ENCODE measurements around the gene BORA. TPM values are rescaled to one million over a fixed set of nuclear protein-coding genes. Genes with fewer than 3 reads are reported as not detected.

BORA gene
- total and polyA plus RNA-seq, 2 experiments from 2014 or later = 3.8 to 4.9 TPM

- H3K36me3 ChIP-seq (replicated peaks; ENCODE audit: insufficient read depth, low read depth) = peaks cover 3% of the 10 kb centered on the region
- H3K9me3 ChIP-seq (ENCODE audit: low read depth) = no peaks in the 10 kb centered on the region
- WGBS (ENCODE audit: low lambda C conversion rate, missing lambda C conversion rate) = 85% methylated on average over 3 of the region's 3 CpGs
- H3K27me3 ChIP-seq = no peaks in the 10 kb centered on the region
- no peak for DNase-seq (ENCODE audit: low spot score)
- no peak overlapping the region for H2AFZ ChIP-seq
- TF ChIP-seq EZH2phosphoT487 (IDR thresholded peaks at IDR 0.05; ENCODE audit: low read depth, severe bottlenecking, unreplicated experiment) (no peak), EZH2 (IDR thresholded peaks at IDR 0.05; ENCODE audit: borderline replicate concordance) (no peak), CTCF (IDR thresholded peaks at IDR 0.05; ENCODE audit: poor library complexity) (no peak)
- peaks cover 4% of the 10 kb centered on the region for H3K79me2 ChIP-seq
- H4K20me1 ChIP-seq (ENCODE audit: insufficient read depth, poor library complexity, severe bottlenecking) = no peaks in the 10 kb centered on the region
- no peaks in the 10 kb centered on the region for H3K9me2 ChIP-seq (replicated peaks; ENCODE audit: insufficient read depth)
- no peaks in the 10 kb centered on the region for H3K4me1 ChIP-seq (ENCODE audit: insufficient read depth)
- H3K4me3 ChIP-seq = no peak overlapping the region
- no peak overlapping the region for H3K27ac ChIP-seq
- no peak overlapping the region for H3K4me2 ChIP-seq
Observed at GRCh38 chr13:72798817-72799216, 71.1 kb downstream of the BORA start.

- no peak for DNase-seq (ENCODE audit: low spot score)
Observed at GRCh38 chr13:72804301-72804700, 76.6 kb downstream of the BORA start.

More at GRCh38 chr13:72804301-72804700, 76.6 kb downstream of the BORA start:
- Histone ChIP-seq H3K4me3 (no peak overlapping the region), H3K9me2 (replicated peaks; ENCODE audit: insufficient read depth) (no peaks in the 10 kb centered on the region), H4K20me1 (ENCODE audit: insufficient read depth, poor library complexity, severe bottlenecking) (no peaks in the 10 kb centered on the region), H3K79me2 (peaks cover under 1% of the 10 kb centered on the region), H3K27ac (no peak overlapping the region), H2AFZ (no peak overlapping the region), H3K4me2 (no peak overlapping the region), H3K36me3 (replicated peaks; ENCODE audit: insufficient read depth, low read depth) (no peaks in the 10 kb centered on the region), H3K27me3 (no peaks in the 10 kb centered on the region), H3K4me1 (ENCODE audit: insufficient read depth) (no peaks in the 10 kb centered on the region), H3K9me3 (ENCODE audit: low read depth) (no peaks in the 10 kb centered on the region)
- no peak for TF ChIP-seq EZH2phosphoT487 (IDR thresholded peaks at IDR 0.05; ENCODE audit: low read depth, severe bottlenecking, unreplicated experiment)
- TF ChIP-seq EZH2 (IDR thresholded peaks at IDR 0.05; ENCODE audit: borderline replicate concordance) = no peak
- no peak for TF ChIP-seq CTCF (IDR thresholded peaks at IDR 0.05; ENCODE audit: poor library complexity)
- WGBS (ENCODE audit: low lambda C conversion rate, missing lambda C conversion rate) = 74% methylated on average over 1 of the region's 1 CpG

Small RNAs within 50 kb of the gene (small RNA-seq; reads per million reads assigned to genes)
- not detected for gene RNU6-80P

Other genes with a start within 250 kb of the BORA start
- gene MZT1, start 294 bp upstream of the BORA start, total RNA-seq = 14.8 and 15.5 TPM in 2 replicates
- 6.8 and 8.9 TPM in 2 replicates for gene MZT1, start 294 bp upstream of the BORA start, polyA plus RNA-seq
- 36.6 and 37.0 TPM in 2 replicates for gene DIS3, start 54.0 kb downstream of the BORA start, total RNA-seq
- gene DIS3, start 54.0 kb downstream of the BORA start, polyA plus RNA-seq = 11.7 and 12.2 TPM in 2 replicates
- gene PIBF1, start 54.2 kb downstream of the BORA start, total RNA-seq = 20.9 and 24.5 TPM in 2 replicates
- gene PIBF1, start 54.2 kb downstream of the BORA start, polyA plus RNA-seq = 10.9 and 13.1 TPM in 2 replicates

Data from hepatocyte (in vitro differentiated cells).